Prostate gland (tissue), 2 donors: Measurements from ENCODE around the gene ISX. TPM values are rescaled to one million over a fixed set of nuclear protein-coding genes. Genes with fewer than 3 reads are reported as not detected.

Experiments used
- DNase-seq: peaks from one replicate; pipeline ENCODE4 v3.0.0-alpha.2; 2019; ENCODE audit warnings: low spot score
- H3K27ac ChIP-seq, 2 donors: fragments of 200-600 bp; sonication (generic); 2 replicates each; pipeline ENCODE4 v1.5.1; 2017 to 2019
- H3K27me3 ChIP-seq: fragments of 200-600 bp; sonication (generic); replicated peaks from 2 replicates; pipeline ENCODE4 v1.5.1; 2019; ENCODE audit not compliant: insufficient read depth
- H3K36me3 ChIP-seq, 2 donors: fragments of 200-600 bp; sonication (generic); 1 replicate in 1 of 2; 2 replicates in 1 of 2; pipeline versions ENCODE4 v1.5.1 to v1.8.1; 2017 to 2019
- H3K4me1 ChIP-seq: fragments of 200-600 bp; sonication (generic); replicated peaks from 2 replicates; pipeline ENCODE4 v1.5.1; 2019
- H3K4me3 ChIP-seq, 2 donors: fragments of 200-600 bp; sonication (generic); 2 replicates each; pipeline ENCODE4 v1.5.1; 2017 to 2019
- H3K9me3 ChIP-seq: fragments of 200-600 bp; sonication (generic); 2 replicates; pipeline ENCODE4 v1.5.1; 2017
- CTCF ChIP-seq, 4 experiments: fragments of 200-600 bp in 2 of 4; fragments of 450-650 bp in 2 of 4; sonication (generic) in 2 of 4; IDR thresholded peaks; 1 replicate in 3 of 4; 2 replicates in 1 of 4; pipeline ENCODE4 v1.5.1; 2016 to 2019; ENCODE audit warnings: antibody characterized with exemption in 4 of 4, mild to moderate bottlenecking in 2 of 4, moderate library complexity in 2 of 4
- POLR2A ChIP-seq: fragments of 450-650 bp; IDR thresholded peaks from one replicate; pipeline ENCODE4 v1.6.1; 2016; ENCODE audit warnings: antibody characterized with exemption, mild to moderate bottlenecking
- POLR2AphosphoS5 ChIP-seq: sonication (generic); formaldehyde crosslinking; IDR thresholded peaks from one replicate; pipeline ENCODE4 v1.6.1; 2017; ENCODE audit warnings: antibody characterized with exemption
- WGBS: methylation state at CpG from one replicate; pipeline ENCODE4 v1.1.5; 2018; 5-methylcytosine and 5-hydroxymethylcytosine counted together
- intact Hi-C: fragments of 100-400 bp; cut with DNase I; formaldehyde crosslinking; loops from one replicate; pipeline ENCODE4 v1.14.2; 2022
- total RNA-seq, 2 donors: library from RNA; depleted of rRNA; stranded (reverse); fragments of >200 nt; gene quantifications; one replicate each; pipeline ENCODE4 v1.1.0, GENCODE V29; 2016

Gene ISX
- total RNA-seq, 2 donors from 2014 or later, result 0.14 to 1.9 TPM

- Histone ChIP-seq H3K27ac (no peak overlapping the region), H3K9me3 (no peaks in the 10 kb centered on the region), H3K27me3 (no peaks in the 10 kb centered on the region), H3K4me3 (no peak overlapping the region), H3K36me3 (no peaks in the 10 kb centered on the region), H3K4me1 (no peaks in the 10 kb centered on the region)
- 27% methylated on average over 3 of the region's 3 CpGs for WGBS
- TF ChIP-seq POLR2AphosphoS5 (no peak), POLR2A (no peak), CTCF (IDR thresholded peaks at IDR 0.05) (no peak)
- DNase-seq, result no peak
- intact Hi-C loops, result no loop called here
These were observed 45.3 kb downstream of the ISX start for GRCh38 chr22:35111244-35111643.

GRCh38 chr22:35113341-35113740, 47.4 kb downstream of the ISX start:
- DNase-seq, result no peak
- intact Hi-C loops, result no loop called here

GRCh38 chr22:35114131-35114980, 48.4 kb downstream of the ISX start:
- intact Hi-C loops, result no loop called here
- 78% methylated on average over 14 of the region's 14 CpGs for WGBS
- no peak overlapping the region for H3K27ac ChIP-seq
- no peaks in the 10 kb centered on the region for H3K36me3 ChIP-seq
- H3K4me3 ChIP-seq, result no peak overlapping the region
- H3K27me3 ChIP-seq, result no peaks in the 10 kb centered on the region
- no peaks in the 10 kb centered on the region for H3K9me3 ChIP-seq
- H3K4me1 ChIP-seq, result no peaks in the 10 kb centered on the region
- DNase-seq, result no peak
- TF ChIP-seq POLR2AphosphoS5 (no peak), CTCF (IDR thresholded peaks at IDR 0.05) (no peak), POLR2A (no peak)

More at GRCh38 chr22:35113341-35113740, 47.4 kb downstream of the ISX start:
- TF ChIP-seq POLR2A (no peak), POLR2AphosphoS5 (no peak), CTCF (IDR thresholded peaks at IDR 0.05) (no peak)
- no peak overlapping the region for H3K4me3 ChIP-seq
- H3K36me3 ChIP-seq, result no peaks in the 10 kb centered on the region
- no peaks in the 10 kb centered on the region for H3K27me3 ChIP-seq
- no peaks in the 10 kb centered on the region for H3K4me1 ChIP-seq
- H3K9me3 ChIP-seq, result no peaks in the 10 kb centered on the region
- WGBS, result 89% methylated on average over 10 of the region's 10 CpGs
- no peak overlapping the region for H3K27ac ChIP-seq

GRCh38 chr22:35115515-35115914, 49.6 kb downstream of the ISX start:
- no peak for TF ChIP-seq POLR2AphosphoS5
- no peak for TF ChIP-seq CTCF (IDR thresholded peaks at IDR 0.05)
- no peak for TF ChIP-seq POLR2A
- intact Hi-C loops, result no loop called here
- H3K36me3 ChIP-seq, result no peaks in the 10 kb centered on the region
- H3K4me1 ChIP-seq, result no peaks in the 10 kb centered on the region
- WGBS, result 90% methylated on average over 3 of the region's 3 CpGs
- no peak for DNase-seq
- H3K27ac ChIP-seq, result no peak overlapping the region
- no peaks in the 10 kb centered on the region for H3K27me3 ChIP-seq
- no peak overlapping the region for H3K4me3 ChIP-seq
- no peaks in the 10 kb centered on the region for H3K9me3 ChIP-seq

GRCh38 chr22:35116269-35116668, 50.3 kb downstream of the ISX start:
- Histone ChIP-seq H3K36me3 (no peaks in the 10 kb centered on the region), H3K4me3 (no peak overlapping the region)
- TF ChIP-seq POLR2A (no peak), POLR2AphosphoS5 (no peak), CTCF (IDR thresholded peaks at IDR 0.05) (no peak)

More at GRCh38 chr22:35116269-35116668, 50.3 kb downstream of the ISX start:
- intact Hi-C loops, result no loop called here
- Histone ChIP-seq H3K27me3 (no peaks in the 10 kb centered on the region), H3K4me1 (no peaks in the 10 kb centered on the region), H3K27ac (no peak overlapping the region), H3K9me3 (no peaks in the 10 kb centered on the region)
- WGBS, result 69% methylated on average over 7 of the region's 7 CpGs
- DNase-seq, result no peak
